Suppressor macrophage treated with lipopolysaccharide for 1 hour (primary cell): ENCODE data around the gene FGFBP2.
A peak's percentile ranks its signal among the peaks of the same experiment; 100 is the strongest.

Source experiments
- DNase-seq, 3 donors: peaks; one replicate each; pipeline ENCODE4 v3.0.0-alpha.2; 2020 to 2022

FGFBP2 gene, protein sequence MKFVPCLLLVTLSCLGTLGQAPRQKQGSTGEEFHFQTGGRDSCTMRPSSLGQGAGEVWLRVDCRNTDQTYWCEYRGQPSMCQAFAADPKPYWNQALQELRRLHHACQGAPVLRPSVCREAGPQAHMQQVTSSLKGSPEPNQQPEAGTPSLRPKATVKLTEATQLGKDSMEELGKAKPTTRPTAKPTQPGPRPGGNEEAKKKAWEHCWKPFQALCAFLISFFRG

DNA sequence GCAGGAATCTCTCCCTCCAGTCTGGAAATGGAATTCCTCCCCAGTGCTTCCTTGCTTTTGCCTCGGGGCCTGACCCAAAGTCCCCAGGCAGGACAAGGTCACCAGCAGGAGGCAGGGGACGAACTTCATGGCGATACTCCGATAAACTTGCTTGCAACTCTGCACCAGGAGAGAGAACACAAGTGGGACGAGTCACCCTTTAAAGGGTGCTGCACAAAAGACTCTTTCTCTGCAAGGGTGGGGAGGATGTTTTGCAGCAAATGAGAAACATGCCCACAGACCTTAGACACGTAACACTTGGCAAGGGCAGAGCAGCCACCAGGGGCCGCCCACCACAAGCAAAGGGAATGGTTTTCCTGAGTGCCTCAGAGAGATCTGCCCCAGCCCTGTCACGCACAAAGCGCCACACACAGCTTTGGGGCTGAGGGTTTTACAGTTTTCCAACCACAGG, at the start of gene FGFBP2:
Gene FGFBP2 (minus strand): TSS at position 175 of the 451 bp plus-strand sequence. CDS start 46 bp downstream, at position 129.
- peak; percentile 48 to 64 (median 51) for DNase-seq

DNA sequence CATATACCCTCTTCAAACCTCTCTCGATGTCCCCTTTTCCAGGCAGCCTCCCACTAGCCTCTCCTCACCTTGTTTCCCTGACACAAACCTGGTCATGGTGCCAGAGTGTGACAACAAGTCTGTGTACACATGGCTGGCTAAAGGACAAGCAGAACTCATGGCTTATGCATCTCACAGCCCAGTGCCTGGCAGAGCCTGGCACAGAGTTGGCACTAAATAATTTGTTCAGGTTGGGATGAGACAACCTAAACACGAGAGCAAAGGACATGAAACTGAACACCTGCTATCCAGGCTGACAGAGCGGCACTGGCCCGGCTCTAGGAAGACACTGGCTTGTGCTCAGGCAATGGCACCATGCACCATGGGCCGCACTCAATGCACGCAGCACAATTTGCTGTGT, 48.2 kb upstream of the FGFBP2 start:
- no peak for DNase-seq

GRCh38 chr4:16009153-16009552, 46.2 kb upstream of the FGFBP2 start:
- no peak for DNase-seq

- no peak for DNase-seq
Observed at GRCh38 chr4:16007471-16008095, 44.6 kb upstream of the FGFBP2 start.

GRCh38 chr4:16006771-16007446, 43.9 kb upstream of the FGFBP2 start:
- DNase-seq = no peak

- no peak for DNase-seq
Observed at GRCh38 chr4:16005676-16006075, 42.7 kb upstream of the FGFBP2 start.

DNA sequence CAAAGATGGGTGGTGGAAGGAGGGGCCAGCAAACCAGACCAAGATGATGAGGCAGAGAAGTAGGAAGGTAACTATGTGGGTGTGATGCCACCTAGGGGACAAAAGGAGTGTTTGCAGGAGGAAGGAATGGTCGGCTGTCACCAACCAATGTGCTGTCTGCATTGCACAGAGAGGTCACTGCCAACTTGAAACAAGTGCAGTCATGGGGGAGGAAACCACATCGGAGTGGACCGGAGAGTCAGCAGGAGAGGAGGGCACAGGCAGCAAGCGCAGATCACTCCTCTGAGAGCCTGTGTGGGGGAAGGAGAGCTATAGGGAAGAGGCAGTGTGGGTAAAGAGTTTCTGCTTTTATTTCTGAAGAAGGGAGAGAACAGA, 38.5 kb upstream of the FGFBP2 start:
- DNase-seq = peak; percentile 81 to 87 (median 87)

- DNase-seq = no peak
Observed at GRCh38 chr4:16000708-16001483, 37.9 kb upstream of the FGFBP2 start.

DNA sequence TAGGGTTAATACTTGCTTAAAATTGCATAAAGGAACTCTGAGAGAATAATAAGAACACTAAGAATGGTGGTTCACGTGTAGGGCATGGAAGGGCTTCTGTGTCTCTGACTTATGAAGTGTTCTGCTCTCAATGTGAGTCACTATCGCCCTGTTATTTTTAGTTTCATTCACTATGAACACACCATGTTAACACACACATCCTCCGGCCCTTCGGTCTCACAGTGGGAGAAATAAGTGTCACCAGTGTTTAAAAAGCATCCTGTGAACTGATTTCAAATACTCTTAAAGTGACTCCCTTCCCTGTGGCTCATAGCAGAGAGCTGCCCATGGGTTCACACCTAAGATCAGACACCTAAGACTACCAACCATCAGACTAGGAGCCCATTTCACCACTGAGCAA, 33.8 kb upstream of the FGFBP2 start:
- DNase-seq = no peak

DNA sequence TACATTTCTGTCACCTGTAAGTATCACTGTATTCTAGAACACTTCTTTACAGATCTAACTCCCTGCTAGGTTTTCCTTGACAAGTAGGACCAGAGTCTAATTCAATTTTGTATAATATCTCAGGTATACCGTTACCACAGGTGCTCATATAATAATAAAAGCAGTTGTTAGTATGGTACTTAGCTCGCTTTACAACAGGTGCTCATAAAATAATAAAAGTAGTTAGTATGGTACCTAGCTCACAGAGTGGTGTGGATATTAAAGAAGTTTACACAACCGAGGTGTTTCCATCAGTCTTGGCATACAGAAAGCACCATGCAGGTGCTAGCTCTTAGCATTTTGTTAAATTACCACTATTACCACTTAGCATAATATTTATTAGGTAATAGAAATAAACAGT, 32.9 kb upstream of the FGFBP2 start:
- no peak for DNase-seq

- peak in 2 of 3 donors; percentile 9 to 29 for DNase-seq
Observed at GRCh38 chr4:15992167-15992485, 29.2 kb upstream of the FGFBP2 start.

GRCh38 chr4:15990570-15991285, 27.8 kb upstream of the FGFBP2 start:
- peak in 1 of 3 donors; percentile 7 for DNase-seq

- no peak for DNase-seq
Observed at GRCh38 chr4:15989424-15989823, 26.4 kb upstream of the FGFBP2 start.

DNA sequence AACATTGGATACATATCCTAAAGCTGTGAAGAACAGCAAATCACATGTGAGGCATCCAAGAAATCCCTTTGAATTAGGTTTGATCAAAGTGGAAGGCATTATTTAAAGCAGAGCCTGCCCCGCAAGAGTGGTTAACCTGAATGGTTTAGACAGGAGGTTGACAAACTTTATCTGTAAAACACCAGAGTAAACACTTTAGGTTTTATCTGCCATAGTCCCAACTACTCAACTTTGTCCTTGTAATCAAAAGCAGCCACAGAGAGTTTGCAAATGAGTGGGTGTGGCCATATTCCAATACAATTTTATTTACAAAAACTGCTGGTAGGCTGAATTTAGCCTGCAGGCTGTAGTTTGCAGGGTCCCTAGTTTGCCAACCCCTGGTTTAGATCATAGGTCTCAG, 25.2 kb upstream of the FGFBP2 start:
- DNase-seq = no peak

DNA sequence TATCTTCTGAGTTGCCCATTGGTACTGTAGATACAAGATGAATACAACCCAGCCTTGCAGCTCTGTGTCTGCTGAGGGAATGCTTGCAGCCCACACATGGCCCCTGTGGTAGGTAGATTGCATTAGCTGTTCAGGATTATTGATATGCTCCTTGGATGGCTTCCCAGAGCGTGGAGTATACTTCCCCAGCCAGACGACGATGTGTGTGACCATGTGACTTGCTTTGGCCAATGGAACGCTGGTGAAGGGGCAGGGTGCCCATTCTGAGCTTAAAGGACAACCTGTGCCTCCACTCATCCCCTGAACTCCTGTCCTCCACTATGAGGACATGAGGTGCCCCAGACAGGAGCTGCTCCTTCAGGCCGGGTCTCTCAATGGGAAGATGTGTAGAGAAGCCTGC, 23.9 kb upstream of the FGFBP2 start:
- no peak for DNase-seq

DNA sequence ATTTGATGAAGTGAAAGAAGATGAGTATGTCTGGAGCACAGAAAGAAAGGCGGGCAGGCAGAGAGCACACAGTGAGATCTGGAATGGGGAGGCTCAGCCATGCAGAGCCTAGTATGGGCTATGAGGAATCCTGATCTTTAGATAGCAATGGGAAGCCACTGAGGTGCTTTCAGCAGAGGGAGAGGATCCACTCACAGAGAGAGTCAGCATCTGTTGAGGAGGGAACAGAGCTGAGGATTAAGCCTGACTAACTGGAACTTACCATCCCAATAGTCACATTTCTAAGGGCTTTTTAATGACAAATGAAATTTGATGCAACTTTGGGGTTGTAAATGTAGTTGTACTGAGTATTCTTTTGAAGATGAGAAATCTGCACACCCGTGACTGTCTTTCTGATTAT, 20.6 kb upstream of the FGFBP2 start:
- peak in 2 of 3 donors; percentile 3 to 24 for DNase-seq

GRCh38 chr4:15982842-15983524, 20.0 kb upstream of the FGFBP2 start:
- DNase-seq = peak in 1 of 3 donors; percentile 25

- DNase-seq = no peak
Observed at GRCh38 chr4:15976456-15977447, 13.8 kb upstream of the FGFBP2 start.

GRCh38 chr4:15971068-15971801, 8.3 kb upstream of the FGFBP2 start:
- no peak for DNase-seq
